GM21447 (cell line): ENCODE results near the gene THSD4.

Experiments used
- ATAC-seq: cut with Tn5 transposase; IDR thresholded peaks from one replicate; pipeline ENCODE4 v1.9.1; 2021; ENCODE audit not compliant: unreplicated experiment

Gene THSD4

GRCh38 chr15:71635735-71636134, 520.5 kb downstream of the THSD4 start:
- no peak for ATAC-seq

DNA sequence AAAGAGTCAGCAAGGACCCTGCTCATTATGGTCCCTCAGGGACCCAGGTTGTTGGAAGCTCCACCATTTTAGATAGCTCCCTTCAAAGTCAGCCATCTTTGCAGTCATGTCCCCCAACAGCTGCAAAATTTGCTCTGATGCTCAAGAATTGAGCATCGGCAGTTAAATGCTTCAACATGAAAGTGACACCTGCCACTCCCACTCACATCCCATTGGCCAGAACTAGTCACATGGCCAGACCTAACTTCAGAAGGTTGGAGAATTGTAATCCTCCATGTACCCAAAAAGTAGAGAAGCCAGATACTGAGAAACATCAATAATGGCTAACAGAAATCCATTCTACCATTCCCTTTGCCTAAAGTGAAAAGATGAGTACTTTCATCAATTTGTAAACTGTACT, 523.6 kb downstream of the THSD4 start:
- ATAC-seq = no peak

GRCh38 chr15:71639471-71639870, 524.2 kb downstream of the THSD4 start:
- no peak for ATAC-seq

GRCh38 chr15:71643918-71644317, 528.6 kb downstream of the THSD4 start:
- no peak for ATAC-seq

GRCh38 chr15:71646767-71647486, 531.7 kb downstream of the THSD4 start:
- no peak for ATAC-seq

DNA sequence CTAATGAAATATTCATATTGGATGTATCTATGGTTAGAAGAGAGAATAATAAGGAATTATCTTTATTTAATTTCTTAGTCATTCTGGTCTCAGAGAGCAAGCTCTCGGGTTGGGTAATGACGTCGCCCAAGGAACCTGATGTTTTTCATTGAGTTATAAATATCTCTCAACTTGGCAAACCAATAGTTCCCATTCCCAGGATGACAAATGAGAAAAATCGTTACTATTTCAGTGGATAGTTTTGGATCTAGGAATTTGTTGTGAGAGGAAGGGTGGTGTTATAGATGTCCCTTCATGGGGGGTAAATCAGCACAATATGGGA, 532.2 kb downstream of the THSD4 start:
- no peak for ATAC-seq

- no peak for ATAC-seq
Measured at GRCh38 chr15:71648095-71648494, 532.8 kb downstream of the THSD4 start.

DNA sequence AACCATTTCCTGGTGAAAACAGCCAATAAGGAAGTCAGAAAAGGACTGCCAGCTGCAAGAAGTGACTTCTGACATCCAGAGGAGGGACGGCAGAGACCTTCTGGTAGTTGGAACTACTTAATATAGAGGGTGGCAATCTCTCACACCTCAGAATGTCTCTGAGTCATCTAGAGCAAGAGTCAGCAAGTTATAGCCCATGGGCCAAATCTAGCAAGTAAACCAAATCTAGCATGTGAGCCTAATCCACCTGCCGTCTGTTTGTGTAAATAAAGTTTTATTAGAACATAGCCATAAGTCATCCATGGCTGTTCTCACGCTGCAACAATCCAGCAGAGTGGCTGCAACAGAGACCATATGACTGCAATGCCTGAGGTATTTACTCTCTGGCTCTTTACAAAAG, 534.6 kb downstream of the THSD4 start:
- no peak for ATAC-seq

DNA sequence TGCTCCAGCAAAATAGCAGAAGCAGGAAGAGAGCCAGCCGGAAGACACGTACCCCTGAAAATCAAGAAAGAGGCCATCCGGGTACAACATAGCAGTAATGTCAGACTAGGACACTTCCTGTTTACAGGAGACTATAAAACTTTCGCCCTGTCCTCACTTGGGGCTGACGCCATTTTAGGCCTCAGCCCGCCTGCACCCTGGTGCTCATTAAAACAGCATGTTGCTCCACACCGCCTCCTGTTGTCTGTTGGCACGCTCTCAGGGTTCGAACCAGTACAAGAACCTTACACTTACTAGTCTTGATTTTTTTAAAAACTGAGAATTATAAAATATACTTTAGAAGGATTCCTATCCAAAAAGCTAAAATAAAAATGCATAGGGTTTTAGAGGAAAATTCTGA, 535.3 kb downstream of the THSD4 start:
- no peak for ATAC-seq

GRCh38 chr15:71651750-71652186, 536.5 kb downstream of the THSD4 start:
- no peak for ATAC-seq

GRCh38 chr15:71654042-71654719, 538.9 kb downstream of the THSD4 start:
- no peak for ATAC-seq

- ATAC-seq = no peak
Measured at GRCh38 chr15:71654720-71655174, 539.5 kb downstream of the THSD4 start.

GRCh38 chr15:71656425-71656824, 541.2 kb downstream of the THSD4 start:
- ATAC-seq = no peak

DNA sequence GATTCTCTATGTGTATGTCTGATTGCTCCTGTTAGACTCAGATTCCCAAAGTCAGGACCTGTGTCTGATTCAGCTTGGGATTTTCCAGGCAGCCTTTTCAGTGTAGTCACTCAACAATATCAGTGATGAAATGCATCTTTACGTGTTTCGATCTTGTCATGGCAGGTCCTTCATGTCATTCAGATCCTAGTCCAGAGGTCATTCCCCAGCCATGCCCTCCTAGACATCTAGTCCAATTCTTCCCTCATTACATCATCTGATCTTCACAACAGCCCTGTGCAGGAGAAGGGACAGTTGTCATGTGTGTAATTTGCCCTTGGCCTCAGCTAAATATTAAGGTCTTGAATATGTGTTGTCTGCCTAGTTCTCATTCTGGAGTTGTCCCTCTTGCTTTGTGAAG, 541.9 kb downstream of the THSD4 start:
- no peak for ATAC-seq

- ATAC-seq = no peak
Measured at GRCh38 chr15:71658036-71658435, 542.8 kb downstream of the THSD4 start.

DNA sequence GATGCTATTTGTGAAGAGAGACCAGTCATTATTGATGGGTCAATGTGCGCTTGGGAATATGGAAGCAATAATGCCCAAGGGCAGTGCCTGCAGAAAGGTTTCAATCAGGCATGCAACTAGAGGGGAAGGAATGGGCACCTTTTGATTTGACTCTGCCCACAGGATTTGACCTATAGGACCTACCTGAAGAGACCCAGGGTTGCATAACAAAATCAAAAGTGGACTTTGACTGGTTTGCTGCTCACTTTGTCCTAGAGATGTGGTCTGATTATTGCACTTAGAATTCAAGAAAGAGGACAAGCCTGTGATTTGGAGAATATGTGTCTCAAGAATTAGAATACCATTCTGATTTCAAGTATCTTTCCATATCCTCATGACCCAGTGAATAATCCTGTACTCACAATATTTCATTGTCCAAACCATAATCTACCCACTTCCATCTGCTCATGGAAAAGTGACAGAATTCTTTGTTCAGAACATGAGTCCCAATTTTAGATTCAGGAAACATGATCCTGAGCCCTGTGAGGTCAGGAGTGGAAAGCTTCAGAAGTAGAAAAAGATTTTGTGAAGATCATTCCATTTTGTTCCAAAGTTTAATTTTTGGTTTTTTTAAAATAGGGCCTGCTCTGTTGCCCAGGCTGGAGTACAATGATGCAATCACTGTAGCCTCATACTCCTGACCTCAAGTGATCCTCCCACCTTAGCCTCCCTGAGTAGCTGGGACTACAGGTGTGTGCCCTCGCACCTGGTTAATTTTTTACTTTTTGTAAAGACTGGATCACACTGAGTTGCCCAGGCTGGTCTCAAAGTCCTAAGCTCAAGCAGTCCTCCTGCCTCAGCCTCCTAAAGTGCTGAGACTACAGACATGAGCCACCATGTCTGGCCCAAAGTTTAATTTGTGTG, 543.8 kb downstream of the THSD4 start:
- no peak for ATAC-seq

GRCh38 chr15:71659730-71660067, 544.4 kb downstream of the THSD4 start:
- no peak for ATAC-seq

DNA sequence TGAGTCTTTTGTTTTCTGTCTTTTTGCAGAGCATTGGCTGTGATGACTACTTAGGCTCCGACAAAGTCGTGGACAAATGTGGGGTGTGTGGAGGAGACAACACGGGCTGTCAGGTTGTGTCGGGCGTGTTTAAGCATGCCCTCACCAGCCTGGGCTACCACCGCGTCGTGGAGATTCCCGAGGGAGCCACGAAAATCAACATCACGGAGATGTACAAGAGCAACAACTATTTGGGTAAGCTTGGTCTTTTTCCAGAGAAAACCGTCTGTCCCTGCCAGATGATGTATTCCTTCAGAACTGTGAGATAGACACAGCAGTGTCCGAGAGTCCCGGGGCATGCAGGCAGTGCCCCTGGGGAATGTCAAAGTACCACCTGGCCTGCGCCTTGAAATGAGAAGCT, 545.2 kb downstream of the THSD4 start:
- no peak for ATAC-seq

- no peak for ATAC-seq
Measured at GRCh38 chr15:71662306-71662705, 547.0 kb downstream of the THSD4 start.

GRCh38 chr15:71664622-71665021, 549.4 kb downstream of the THSD4 start:
- no peak for ATAC-seq

- no peak for ATAC-seq
Measured at GRCh38 chr15:71666763-71667620, 551.7 kb downstream of the THSD4 start.
